HPDE6-E6E7 (cell line): Measurements from ENCODE around the gene PUM2.

Experiments used
- DNase-seq: peaks from one replicate; pipeline ENCODE4 v3.0.0; 2011; ENCODE audit warnings: missing footprints; ENCODE audit errors: extremely low spot score

The PUM2 gene

DNA sequence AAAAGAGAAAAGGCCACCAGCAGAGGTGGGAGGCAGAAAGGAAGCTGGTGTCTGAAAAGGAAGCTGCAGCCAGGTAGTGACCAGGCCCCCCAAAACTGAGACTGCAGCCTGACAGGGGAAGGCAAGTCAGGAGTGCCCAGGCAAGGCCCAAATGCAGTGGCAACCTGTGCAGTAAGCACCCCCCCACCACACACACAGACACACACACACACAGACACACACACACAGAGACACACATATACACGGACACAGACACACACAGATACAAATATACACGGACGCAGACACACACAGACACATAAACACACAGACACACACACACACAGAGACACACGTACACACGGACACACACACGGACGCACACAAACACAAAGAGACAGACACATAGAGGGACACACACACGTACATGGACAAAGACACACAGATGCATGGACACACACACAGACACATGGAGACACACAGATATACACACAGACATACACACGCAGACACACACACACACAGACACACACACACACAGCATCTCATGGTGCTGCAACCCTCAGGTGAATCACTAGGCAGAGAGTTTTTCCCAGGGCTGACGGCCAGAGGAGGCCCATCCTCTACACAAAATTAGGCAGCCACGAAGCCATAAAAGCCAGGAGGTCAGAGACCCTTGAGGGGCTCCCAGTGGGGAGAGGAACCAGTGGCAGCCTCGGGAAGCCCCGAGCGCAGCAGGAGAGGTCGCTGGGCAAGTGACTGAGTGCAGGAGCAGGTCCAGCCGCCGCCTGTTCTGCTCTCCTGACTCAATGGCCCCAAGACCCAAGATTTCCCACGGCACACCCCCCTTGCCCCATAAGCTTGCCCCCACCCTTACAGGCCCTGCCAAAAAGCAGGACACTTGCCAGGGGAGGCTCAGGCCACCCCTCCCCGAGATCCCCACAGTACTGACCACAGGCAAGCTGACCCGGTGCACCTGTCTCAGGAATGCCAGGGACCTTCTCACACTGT, 132.0 kb downstream of the PUM2 start:
- no peak for DNase-seq

DNA sequence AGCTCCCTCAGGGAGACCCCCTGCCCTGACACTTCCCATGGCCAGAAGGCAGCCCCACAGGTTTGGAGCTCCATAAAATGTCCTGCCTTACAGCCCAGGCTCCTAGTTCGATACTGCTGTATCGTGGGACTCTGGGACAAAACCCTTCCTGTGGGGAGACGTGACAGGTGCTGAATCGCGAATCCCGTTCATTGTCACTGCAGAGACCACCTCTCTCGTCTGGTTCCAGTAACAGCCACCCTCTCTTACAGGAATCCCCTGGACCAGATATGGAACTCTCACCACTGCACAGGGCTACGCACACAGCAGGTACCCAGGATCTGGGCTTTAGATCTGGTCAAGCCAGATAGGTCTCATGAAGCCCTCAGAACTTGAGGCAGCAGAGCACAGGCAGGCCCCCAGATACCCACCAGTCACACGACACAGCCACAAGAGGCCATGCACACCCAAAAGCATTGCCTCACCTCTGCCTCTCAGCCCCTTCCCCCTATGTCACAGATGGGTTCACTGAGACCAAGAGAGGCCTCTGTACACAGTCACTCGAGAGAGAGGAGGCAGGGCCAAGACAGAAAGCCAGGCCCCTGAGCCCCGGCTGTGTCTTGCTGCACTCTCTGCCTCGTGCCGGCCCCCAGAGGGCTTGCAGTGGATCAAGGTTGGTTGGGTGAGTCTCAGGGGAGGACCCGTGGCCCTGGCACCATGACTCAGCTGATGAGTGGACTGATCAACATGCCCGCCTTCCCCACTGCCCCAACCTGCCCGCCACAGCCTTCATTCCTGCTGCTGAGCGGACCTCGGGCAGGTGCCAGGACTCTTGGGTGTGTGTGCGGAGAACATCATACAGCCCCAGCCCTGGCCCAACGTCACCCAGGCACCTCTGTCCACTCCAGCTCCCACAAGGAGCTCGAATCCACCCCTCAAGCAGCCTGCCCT, 133.3 kb downstream of the PUM2 start:
- DNase-seq: peak; percentile 86

DNA sequence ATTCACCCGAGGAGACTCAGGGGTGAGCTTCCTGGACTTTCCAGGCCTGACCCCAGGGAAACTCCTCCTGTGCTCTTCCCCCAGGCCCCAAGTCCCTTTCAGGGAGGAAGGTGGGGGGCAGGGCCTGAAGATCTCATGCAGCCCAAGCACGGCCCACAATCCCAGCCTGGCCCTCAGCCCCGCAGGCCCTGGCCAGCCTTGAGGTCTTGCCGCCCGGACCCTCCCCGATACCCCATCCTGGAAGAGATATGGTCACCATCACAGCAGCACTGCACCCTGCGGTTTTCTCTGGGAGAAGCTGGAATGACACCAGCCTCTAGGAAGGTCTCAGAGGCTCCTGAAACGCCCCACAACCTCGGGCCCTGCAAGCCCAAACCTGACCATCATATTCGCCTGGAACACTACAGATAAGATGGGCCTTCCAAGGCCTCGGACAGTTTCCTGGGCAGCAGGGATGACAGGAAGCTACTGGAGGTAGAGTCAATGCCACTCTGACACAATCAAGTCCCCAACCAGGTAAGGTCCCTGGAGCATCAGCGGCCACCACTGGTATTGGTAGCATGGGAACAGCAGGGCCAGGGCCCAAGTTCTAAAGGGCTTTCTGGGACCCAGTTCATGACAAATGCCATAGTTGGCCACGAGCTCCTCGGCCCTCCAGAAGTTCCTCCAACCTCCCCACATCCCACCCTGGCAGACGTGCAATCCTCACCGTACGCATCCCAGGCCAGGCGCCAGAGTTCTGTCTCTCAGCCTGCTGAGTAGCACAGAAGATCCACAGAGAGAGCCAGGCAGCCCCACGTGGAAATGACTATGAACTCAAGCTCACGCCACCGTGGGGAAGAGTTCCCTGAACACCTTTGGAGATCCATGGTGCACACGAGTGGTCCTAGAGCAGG, 134.3 kb downstream of the PUM2 start:
- DNase-seq: no peak

DNA sequence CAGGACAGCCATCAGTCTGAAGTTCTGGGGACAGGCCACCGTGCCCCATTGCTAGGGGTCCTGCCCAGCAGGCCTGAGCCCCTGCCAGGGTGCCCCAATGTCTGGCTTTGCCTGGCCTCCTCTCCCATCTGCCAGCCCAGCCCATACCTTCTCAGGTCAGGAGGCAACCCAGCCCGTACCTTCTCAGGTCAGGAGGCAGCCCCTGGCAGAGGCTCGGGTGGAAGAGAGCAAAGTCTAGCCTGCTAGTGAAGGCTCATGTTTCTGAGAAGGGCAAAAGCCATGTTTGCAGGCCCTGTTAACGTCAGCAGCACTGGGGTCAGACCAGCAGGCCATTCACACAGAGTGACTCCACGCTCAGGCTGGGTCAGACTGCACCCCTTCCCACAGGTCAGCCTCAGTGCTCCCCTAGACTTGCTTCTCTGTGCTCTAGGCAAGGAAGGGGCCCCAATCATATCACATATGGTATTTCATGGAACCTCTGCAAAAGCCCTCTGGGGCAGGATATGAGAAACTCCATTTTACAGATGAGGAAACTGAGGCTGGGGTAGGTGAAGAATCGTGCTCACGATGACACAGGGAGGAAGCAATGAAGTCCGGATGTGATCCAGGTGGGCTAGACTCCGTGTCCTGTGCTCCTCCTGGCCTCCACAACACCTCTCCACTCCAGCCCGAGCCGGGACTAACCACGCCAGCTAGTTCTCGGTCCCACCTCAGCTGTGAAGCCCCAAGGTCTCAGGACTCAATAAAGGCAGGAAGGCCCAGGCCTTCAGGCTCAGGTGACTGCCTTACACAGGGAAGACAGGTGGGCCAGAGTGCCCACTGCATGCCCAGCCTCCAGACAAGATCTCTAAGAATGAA, 135.2 kb downstream of the PUM2 start:
- DNase-seq: no peak

DNA sequence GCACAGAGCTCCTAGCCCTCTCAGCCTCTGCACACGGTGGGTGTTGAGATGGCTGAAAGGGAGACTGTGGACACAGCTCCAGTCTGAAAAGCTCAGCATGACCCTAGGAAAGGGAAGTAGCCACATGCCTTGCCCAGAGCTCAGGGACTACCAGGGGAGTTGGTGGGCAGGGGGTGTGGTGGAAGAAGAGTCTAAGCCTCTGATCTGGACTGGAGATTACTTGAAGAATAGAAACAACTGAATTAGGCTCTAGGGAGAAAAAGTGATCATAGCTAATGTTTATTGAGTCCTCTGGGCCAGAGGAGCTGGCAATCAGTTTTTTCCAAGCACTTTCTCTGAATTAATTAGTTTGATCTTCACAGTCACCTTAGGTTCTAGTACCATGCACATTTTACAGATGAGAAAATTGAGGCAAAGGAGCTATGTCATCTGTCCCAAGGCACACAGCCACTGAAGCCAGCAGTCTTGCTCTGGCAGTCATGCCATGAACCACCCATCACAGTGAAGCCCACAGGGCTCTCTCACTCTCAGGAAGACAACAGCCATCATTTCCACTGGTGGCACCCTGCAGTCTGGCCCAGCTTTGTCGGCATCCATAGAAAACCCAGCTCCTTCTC, 136.0 kb downstream of the PUM2 start:
- DNase-seq: no peak

DNA sequence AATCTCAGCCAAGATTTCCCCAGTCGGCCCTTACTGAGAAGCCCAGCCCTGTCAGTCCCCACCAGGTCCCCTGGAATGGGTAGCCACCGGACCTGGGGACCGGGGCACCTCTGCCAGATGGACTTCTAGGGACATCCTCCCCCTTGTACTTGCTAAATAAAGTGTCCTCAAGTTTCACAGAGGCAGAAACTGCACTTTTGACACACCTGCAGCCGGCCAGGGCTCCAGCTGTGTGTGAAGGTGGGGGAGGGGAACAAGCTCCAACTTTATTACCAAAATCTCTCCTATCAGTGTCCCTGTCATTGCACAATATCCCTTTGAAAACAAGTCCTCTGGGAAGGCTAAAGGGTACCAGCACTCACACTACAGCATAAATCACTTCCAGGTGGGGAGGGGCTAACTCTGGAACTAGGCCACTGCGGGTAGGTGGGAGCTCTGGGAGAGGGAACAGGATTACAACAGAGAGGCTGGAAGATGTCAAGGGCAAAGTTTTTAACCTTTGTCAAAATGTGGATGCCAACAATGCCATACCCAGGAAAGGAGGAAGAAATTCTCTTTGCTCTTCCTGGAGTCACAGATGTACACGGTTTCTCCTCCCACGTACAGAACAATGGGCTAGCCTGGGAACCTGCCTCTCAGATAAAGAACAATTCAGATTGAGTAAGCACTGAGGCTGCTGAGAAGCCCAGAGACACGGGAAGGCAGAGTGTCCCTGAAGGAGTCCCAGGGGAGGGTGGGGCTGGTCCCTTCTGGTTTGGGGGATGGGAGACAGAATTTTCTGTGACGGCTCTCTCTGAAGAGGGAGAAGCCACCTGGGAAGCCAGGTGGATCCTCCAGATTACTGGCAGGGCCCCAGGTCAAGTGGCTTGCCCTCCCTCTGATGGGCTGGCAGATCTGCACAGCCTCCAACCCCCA, 136.7 kb downstream of the PUM2 start:
- DNase-seq: no peak

DNA sequence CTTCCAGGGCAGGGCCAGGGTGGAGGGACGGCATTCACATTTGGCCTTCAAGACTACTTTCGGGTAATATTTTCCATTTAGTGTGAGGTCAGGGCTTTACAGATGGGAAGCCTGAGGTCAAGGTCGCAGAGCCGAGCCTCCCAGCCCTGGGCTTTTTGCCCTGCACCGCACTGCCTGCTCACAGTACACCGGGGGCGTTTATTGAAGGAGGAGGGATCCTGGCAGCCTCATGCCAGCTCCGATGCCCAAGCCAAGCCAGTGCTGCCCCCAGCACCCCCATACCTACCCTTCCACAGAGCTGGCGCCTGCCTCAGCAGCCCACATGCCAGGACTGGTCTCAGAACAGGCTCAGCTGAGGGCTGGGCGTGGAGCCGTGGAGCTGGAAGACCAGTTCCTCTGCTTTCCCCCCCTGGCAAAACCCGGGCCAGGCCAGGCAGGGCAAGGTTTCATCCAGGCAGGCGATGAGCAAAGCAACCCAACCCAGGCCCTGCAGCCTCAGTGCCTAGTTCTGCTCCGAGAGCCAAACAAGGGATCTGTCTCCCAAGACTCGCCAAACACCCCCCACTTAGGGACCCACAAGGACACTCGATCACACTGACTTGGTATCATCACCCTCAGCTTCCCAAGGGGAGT, 137.7 kb downstream of the PUM2 start:
- peak; percentile 94 for DNase-seq

DNA sequence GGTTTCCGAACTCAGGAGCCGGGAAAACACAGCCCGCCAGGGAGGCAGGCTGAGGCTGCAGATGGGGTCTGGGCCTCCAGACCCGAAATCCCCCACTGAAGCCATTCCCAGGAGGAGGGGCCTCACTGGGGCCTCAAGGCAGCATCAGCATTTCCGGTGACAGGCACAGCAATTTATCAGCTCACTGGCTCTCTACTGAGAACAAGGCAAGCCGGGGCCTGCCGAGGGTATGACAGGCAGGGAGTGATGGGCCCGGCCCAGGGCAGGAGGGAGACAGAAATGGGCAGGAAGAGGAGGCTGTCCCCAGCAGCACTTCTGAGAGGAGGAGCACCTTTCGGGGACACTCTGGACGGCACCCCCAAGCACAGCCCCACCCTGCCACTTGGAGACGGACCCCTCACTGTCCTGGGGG, 138.2 kb downstream of the PUM2 start:
- peak; percentile 90 for DNase-seq

DNA sequence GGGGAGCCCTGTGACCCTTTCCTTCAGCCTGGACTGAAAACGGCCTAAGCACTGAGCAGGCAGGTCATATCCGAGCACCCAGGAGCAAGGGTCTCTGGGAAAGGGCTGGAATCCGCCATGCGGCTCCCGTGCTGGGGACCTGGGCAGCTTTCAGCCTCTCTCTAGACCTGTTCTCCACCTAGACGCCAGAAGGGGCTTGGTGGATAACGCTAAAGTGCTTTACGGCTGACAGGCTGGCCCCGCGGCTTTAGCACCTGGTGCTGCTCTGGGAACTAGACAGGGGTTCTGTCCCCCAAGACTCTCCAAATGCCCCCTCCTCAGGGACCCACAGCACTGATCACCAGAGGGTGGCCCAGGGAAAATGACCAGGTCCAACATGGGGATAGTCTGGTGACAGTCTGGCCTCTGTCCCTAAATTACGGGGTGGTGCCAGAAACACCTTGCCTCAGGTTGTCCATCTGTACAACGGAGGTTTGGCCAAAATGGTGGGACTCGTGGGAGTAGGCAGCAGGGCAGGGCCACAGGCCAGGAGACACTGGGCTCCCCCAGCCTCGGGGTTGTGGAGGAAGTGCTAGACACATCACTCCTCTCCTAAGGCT, 138.7 kb downstream of the PUM2 start:
- no peak for DNase-seq

DNA sequence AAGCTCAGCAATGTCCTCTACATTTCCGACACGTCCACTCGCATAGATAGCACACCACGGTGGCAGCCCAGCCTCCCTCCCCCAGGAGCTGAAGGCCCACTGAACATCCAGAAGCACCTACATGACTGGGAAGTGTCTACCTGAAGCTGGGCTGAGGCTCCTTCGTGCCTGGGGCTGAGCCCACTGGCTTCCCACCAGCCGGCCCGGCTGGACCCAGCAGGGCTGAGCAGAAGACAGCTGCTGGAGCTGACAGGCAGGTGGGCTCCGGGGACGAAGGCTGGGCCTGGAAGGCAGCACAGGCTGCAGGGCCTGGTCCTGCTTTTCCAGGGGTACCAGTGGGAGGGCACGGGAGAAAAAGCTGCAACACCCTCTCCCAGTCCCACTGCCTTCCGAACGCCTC, 139.2 kb downstream of the PUM2 start:
- DNase-seq: no peak

DNA sequence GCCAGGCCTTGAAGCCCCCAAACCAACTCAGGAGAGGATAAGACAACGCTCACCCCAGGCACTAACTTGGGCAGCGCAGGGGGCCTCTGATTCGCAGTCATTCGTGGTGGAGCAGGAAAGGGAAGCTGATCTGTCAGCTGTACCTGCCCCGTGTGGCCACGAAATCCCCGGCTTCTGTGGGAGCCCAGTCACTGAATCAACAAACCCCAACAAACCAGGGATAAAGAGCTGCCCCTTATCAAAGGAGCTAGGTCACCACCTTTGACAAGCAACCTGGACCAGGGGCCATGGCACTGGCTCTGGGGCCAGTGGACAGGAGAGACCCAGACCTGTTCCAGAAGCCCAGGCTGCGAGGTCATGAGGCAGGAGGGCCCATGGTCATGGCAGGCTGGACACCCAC, 140.2 kb downstream of the PUM2 start:
- no peak for DNase-seq

DNA sequence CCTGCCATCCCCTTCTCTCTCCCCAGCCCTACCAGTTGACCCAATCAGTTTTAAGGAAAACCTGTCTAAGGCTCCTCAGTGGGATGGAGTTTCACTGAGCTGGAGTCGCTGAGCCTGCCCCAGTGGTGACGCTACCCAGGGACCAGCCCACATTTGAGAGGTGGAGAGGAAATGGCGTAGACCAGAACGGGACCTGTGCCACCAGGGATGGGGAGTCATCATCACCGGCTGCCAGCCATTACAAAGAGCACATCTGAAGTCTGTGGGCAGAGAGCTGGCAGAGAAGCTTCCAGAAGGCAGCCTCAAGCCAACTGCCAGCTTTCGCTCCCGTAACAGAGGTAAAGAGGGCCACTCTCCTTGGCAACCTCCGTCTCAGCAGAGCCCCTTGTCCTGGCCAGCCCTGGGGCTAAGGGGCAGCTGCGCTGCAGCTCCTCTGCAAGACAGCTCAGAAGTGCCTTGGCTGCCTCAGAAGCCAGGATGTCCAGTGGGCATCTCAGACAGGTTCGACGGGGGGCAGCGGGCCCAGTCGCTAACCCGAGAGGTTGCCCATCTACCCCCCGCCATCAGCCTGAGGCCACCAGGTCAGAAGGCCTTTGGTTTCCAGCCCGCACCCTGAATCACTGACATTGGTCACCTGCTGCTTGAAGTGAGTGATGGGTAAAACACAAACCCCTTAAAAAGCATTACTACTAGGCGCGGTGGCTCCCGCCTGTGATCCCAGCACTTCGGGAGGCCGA, 141.1 kb downstream of the PUM2 start:
- no peak for DNase-seq

DNA sequence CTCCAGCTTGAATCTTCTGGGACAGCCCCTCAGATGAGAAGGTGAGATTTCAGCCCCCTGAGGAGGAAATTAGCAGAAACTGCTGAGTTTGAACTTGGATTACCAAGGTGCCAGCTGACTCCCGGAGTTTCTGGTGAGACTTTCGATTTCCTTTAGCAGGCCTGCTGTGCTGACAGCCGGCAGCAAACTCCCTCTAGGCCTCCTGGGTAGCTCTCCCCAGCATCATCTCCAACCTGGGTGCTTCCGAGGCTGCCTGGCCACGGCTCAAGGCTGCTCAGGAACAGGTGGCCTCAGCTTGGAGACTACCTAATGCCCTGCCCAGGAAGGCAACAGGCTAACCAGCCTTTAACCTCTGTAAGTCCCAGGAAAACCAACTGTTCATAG, 142.2 kb downstream of the PUM2 start:
- no peak for DNase-seq

DNA sequence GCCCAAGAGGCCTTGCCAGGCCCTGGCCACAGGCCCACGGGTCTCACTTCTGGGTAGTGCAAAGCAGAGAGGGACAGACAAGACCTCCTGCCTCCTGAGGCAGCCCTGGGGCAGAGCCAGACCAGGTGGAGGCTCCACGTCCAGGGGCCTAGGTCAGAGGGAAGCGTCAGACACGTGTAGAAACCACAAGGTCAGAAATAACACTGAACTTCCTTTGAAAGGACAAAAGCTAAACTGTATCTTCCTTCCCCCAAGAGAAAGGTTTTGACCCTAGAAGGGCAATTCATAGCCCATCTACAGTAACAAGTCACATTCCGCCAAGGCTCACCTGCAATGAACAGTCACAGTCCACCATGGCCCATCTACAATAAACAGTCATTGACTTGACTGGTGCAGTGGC, 143.6 kb downstream of the PUM2 start:
- DNase-seq: no peak

DNA sequence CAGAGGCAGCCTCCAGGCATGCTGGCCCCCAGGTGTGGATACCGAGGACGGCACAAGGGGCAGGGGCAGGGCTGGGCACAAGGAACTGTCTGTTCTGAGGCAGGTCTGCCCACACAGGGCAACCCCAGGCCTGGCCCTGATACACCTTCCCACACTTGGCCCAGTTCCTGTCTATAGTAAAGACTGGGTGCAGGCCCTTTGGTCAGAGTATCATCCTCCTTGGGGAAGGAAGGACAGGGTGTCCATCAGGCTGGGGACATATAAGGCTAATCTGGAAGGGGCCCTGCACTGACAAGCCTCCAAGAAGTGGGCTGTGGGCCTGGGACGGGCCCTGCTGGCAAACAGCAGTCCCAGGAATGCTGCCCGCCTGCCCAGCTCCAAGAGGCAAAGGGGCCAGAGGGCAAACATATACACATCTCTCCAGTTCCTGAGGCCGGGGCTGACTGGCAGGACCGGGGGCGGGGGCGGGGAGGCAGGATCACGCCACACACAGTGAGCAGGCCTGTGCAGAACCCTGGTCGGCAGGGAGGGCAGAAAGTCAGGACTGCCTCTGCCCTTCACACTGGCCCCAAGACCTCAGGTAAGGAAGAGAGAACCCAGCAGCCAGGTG, 144.6 kb downstream of the PUM2 start:
- DNase-seq: no peak

DNA sequence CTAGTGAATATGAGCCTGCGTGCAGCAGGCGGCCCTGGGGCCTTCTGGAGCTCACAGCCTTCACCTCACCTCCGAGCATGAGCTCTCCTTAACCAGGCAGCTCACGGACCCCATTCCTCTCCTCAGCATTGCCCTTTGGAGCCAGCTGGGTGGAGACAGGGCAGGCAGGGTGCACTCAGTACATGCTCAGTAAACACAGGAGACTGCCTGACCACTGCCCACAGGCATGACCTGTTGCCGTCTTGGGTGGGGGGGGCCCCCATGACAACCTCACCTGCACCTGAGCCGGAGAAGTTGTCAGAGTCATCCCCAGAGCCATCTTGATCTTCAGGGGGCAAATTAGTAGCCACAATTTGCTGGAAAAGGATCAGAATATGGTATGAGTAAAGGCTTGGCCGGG, 145.6 kb downstream of the PUM2 start:
- DNase-seq: no peak
